HCT116 (cell line): Measurements from ENCODE around the gene HTR3E. TPM values are rescaled to one million over a fixed set of nuclear protein-coding genes. Genes with fewer than 3 reads are reported as not detected.

Experiments
- ATAC-seq: fragments of 200-7000 bp; cut with Tn5 transposase; 2 replicates; pipeline ENCODE4 v1.9.1; 2020; ENCODE audit warnings: mild to moderate bottlenecking, moderate library complexity
- BruUV-seq: library from RNA; stranded (reverse); fragments of 400-500 nt; replicated peaks from 2 replicates; lab custom pipeline; 2021; lab: Mats Ljungman, UMichigan
- CTCF ChIA-PET: fragments of 300-600 bp; sonication (Branson Sonifier 250); formaldehyde crosslinking; loops from one replicate; lab custom pipeline; 2021; ENCODE audit warnings: antibody characterized with exemption; lab: Charles Lee
- POLR2A ChIA-PET: fragments of 300-600, 350-600 bp; sonication (Branson Sonifier 250); formaldehyde crosslinking; loops from one replicate; lab custom pipeline; 2021; ENCODE audit warnings: antibody characterized with exemption; lab: Charles Lee
- RAD21 ChIA-PET, 2 experiments: fragments of 300-600 bp; sonication (Branson Sonifier 250); formaldehyde crosslinking; loops; one replicate each; lab custom pipeline; 2023; ENCODE audit warnings: low total read pairs in 2 of 2; ENCODE audit not compliant: uncharacterized antibody in 2 of 2, unreplicated experiment in 2 of 2, low non-redundant PET in 1 of 2; lab: Charles Lee
- DNase-seq: peaks from one replicate; pipeline ENCODE4 v3.0.0-alpha.2; 2010; ENCODE audit warnings: low read depth, low spot score
- H2AFZ ChIP-seq: fragments of 200-600 bp; shearing (Covaris generic), sonication (generic); 2 replicates; pipeline ENCODE4 v1.6.1; 2017; ENCODE audit warnings: low read depth, mixed run types, mixed read lengths, antibody characterized with exemption, low read length; ENCODE audit not compliant: poor library complexity, severe bottlenecking
- H3K27ac ChIP-seq: 2 replicates; pipeline ENCODE4 v1.5.1; 2012; ENCODE audit warnings: low read depth, low read length
- H3K27me3 ChIP-seq: fragments of 200-600 bp; sonication (generic); 2 replicates; pipeline ENCODE4 v1.6.1; 2016; ENCODE audit warnings: mixed run types, low read length, mixed read lengths; ENCODE audit not compliant: insufficient read depth
- H3K36me3 ChIP-seq, 2 experiments: fragments of 200-500 bp in 1 of 2; fragments of 200-600 bp in 1 of 2; sonication (Bioruptor generic) in 1 of 2; sonication (generic) in 1 of 2; 2 replicates each; pipeline versions ENCODE4 v1.5.1 to v1.6.1; 2014 to 2016; ENCODE audit warnings: low read length in 2 of 2, inconsistent platforms in 1 of 2, mixed read lengths in 1 of 2, mixed run types in 1 of 2; ENCODE audit not compliant: insufficient read depth in 2 of 2, control insufficient read depth in 1 of 2
- H3K4me1 ChIP-seq, 2 experiments: fragments of 200-600 bp in 1 of 2; sonication (generic) in 1 of 2; 2 replicates each; pipeline versions ENCODE4 v1.5.1 to v1.6.1; 2012 to 2017; ENCODE audit warnings: low read length in 2 of 2, inconsistent platforms in 1 of 2, mild to moderate bottlenecking in 1 of 2, mixed read lengths in 1 of 2, mixed run types in 1 of 2, moderate library complexity in 1 of 2; ENCODE audit not compliant: insufficient read depth in 2 of 2, control insufficient read depth in 1 of 2
- H3K4me2 ChIP-seq: fragments of 200-600 bp; sonication (generic); 2 replicates; pipeline ENCODE4 v1.6.1; 2017; ENCODE audit warnings: mixed run types, low read length, mixed read lengths
- H3K4me3 ChIP-seq, 2 experiments: fragments of 200-600 bp in 1 of 2; sonication (generic) in 1 of 2; replicated peaks in 1 of 2; 2 replicates each; pipeline ENCODE4 v1.5.1; 2011 to 2016; ENCODE audit warnings: low read length in 2 of 2, control low read depth in 1 of 2, low read depth in 1 of 2, mild to moderate bottlenecking in 1 of 2, mixed read lengths in 1 of 2, mixed run types in 1 of 2
- H3K79me2 ChIP-seq: fragments of 200-600 bp; sonication (generic); 2 replicates; pipeline ENCODE4 v1.6.1; 2017; ENCODE audit warnings: mild to moderate bottlenecking, mixed run types, low read length, moderate library complexity, mixed read lengths; ENCODE audit not compliant: insufficient read depth
- H3K9ac ChIP-seq: fragments of 200-600 bp; sonication (generic); 2 replicates; pipeline ENCODE4 v1.6.1; 2016; ENCODE audit warnings: low read length, mixed read lengths
- H3K9me2 ChIP-seq: fragments of 200-600 bp; sonication (generic), shearing (Covaris generic); 2 replicates; pipeline ENCODE4 v1.6.1; 2017; ENCODE audit warnings: mixed run types, mild to moderate bottlenecking, moderate library complexity; ENCODE audit not compliant: insufficient read depth
- H3K9me3 ChIP-seq, 2 experiments: fragments of 200-500 bp in 1 of 2; fragments of 200-600 bp in 1 of 2; sonication (Bioruptor generic) in 1 of 2; sonication (generic) in 1 of 2; 2 replicates each; pipeline ENCODE4 v1.6.1; 2014 to 2017; ENCODE audit warnings: low read length in 2 of 2, mixed read lengths in 2 of 2, inconsistent platforms in 1 of 2, low read depth in 1 of 2, mild to moderate bottlenecking in 1 of 2, mixed run types in 1 of 2, moderate library complexity in 1 of 2; ENCODE audit not compliant: control insufficient read depth in 1 of 2, insufficient read depth in 1 of 2
- H4K20me1 ChIP-seq: fragments of 200-600 bp; sonication (generic), shearing (Covaris generic); 2 replicates; pipeline ENCODE4 v1.6.1; 2017; ENCODE audit warnings: mixed run types, mild to moderate bottlenecking, moderate library complexity; ENCODE audit not compliant: insufficient read depth
- CEBPB ChIP-seq: IDR thresholded peaks from 2 replicates; pipeline ENCODE4 v1.6.1; 2012; ENCODE audit warnings: low read depth
- CTCF ChIP-seq, 3 experiments: fragments of 200-600 bp in 1 of 3; sonication (generic) in 1 of 3; IDR thresholded peaks in 2 of 3; conservative IDR thresholded peaks in 1 of 3; 2 replicates each; pipeline ENCODE4 v1.5.1; 2012 to 2017; ENCODE audit warnings: low read depth in 2 of 3, low read length in 2 of 3, antibody characterized with exemption in 1 of 3, borderline replicate concordance in 1 of 3, control low read depth in 1 of 3, mild to moderate bottlenecking in 1 of 3, mixed read lengths in 1 of 3, mixed run types in 1 of 3, moderate library complexity in 1 of 3; ENCODE audit not compliant: insufficient read depth in 1 of 3
- POLR2A ChIP-seq: IDR thresholded peaks from 2 replicates; pipeline ENCODE4 v1.7.0; 2011; ENCODE audit warnings: borderline replicate concordance; ENCODE audit not compliant: insufficient read depth, insufficient read length; ENCODE audit errors: extremely low read depth
- POLR2AphosphoS5 ChIP-seq: IDR thresholded peaks from 2 replicates; pipeline ENCODE4 v1.6.1; 2011; ENCODE audit warnings: mild to moderate bottlenecking, low read depth, low read length, moderate library complexity
- SIN3A ChIP-seq: IDR thresholded peaks from 2 replicates; pipeline ENCODE4 v1.6.1; 2012; ENCODE audit warnings: low read depth
- SRF ChIP-seq: IDR thresholded peaks from 2 replicates; pipeline ENCODE4 v1.6.1; 2012; ENCODE audit warnings: low read depth
- TCF7L2 ChIP-seq: IDR thresholded peaks from 2 replicates; pipeline ENCODE4 v1.7.0; 2011; ENCODE audit warnings: borderline replicate concordance, inconsistent platforms; ENCODE audit not compliant: insufficient read depth, insufficient read length; ENCODE audit errors: extremely low read depth
- intact Hi-C: fragments of 100-400 bp; cut with micrococcal nuclease; formaldehyde crosslinking; loops from 2 replicates; pipeline ENCODE4 v1.10.0; 2022
- total RNA-seq: library from RNA; stranded (reverse); gene quantifications from one replicate; pipeline ENCODE4 v1.2.1, GENCODE V29; 2021; ENCODE audit not compliant: unreplicated experiment

Gene HTR3E
- total RNA-seq, 1 experiment from 2014 or later, result not detected

GRCh38 chr3:184099806-184100686 lies 3.2 kb downstream of the HTR3E start:
- Histone ChIP-seq H3K9me2 (no peaks in the 10 kb centered on the region), H3K4me1 (no peaks in the 10 kb centered on the region), H3K79me2 (no peaks in the 10 kb centered on the region), H3K36me3 (no peaks in the 10 kb centered on the region), H4K20me1 (no peaks in the 10 kb centered on the region), H3K9ac (no peak overlapping the region), H3K27ac (no peak overlapping the region), H3K4me2 (no peak overlapping the region), H3K4me3 (no peak overlapping the region), H2AFZ (no peak overlapping the region), H3K9me3 (no peaks in the 10 kb centered on the region), H3K27me3 (no peaks in the 10 kb centered on the region)
- TF ChIP-seq TCF7L2 (no peak), CEBPB (no peak), SIN3A (no peak), SRF (no peak), POLR2AphosphoS5 (no peak), POLR2A (no peak), CTCF (IDR thresholded peaks at IDR 0.05 in 2 of 3, conservative IDR thresholded peaks at IDR 0.05 in 1 of 3; ENCODE audit: borderline replicate concordance in 1 of 3, insufficient read depth in 1 of 3, low read depth in 2 of 3, low read length in 2 of 3) (no peak)
- BruUV-seq, result no TSS peak
- DNase-seq (no peak), ATAC-seq (no peak)
- POLR2A ChIA-PET, result no interaction called here
- RAD21 ChIA-PET, result no interaction called here
- intact Hi-C loops, result no loop called here
- CTCF ChIA-PET, result no interaction called here
